ENCODE measurements around the gene LPGAT1.
"Not testable (repeated sequence)": the region's sequence is repeated elsewhere in the genome, so short reads cannot be mapped to it uniquely, and the experiment has no call there.

LPGAT1 gene

DNA sequence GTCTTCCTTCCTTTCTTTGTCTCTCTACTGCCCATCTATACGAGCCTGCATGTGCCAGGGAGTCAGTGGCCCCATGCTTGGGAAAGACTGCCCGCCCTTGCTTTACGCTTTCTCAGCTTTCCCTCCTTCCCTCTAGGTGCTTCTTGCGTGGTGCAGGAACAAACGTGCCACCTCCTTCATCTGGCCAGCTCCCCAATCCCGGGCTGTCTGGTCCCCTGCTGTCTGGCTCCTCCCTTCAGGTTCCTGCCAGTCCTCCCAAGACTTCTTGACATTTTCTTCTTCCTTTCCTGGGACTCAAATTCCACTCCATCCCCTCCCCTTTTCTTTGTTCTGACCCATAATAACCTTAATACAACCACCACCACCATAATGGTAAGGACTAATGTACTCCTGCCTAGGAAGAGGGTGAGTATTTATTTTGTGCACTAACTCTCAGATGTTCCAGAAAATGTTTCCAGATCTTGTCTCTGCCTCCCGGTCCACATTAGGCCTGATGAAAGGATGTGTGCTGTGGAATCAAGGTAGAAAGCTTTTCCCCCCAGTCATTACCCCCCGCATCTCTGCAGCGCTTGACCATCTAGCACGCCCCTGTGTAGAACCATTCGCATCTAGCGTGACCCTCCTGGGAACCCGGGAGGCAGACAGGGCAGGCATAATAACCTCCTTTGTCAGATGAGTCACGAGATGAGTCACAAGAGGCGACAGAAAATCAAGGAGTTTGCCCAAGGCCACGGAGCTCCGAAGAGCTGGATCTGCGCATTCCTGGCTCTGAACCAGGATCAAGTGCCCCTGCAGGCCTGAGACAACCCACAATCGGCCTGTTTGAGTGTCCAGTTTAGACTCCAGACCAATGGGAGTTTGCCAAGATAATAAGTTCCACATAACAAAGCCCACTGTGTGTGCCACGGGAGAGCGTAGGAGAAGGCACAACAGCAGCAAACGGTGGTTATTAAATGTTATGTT lies 95.1 kb downstream of the LPGAT1 start:
- DNase-seq (ENCODE audit: low read depth), result no peak

DNA sequence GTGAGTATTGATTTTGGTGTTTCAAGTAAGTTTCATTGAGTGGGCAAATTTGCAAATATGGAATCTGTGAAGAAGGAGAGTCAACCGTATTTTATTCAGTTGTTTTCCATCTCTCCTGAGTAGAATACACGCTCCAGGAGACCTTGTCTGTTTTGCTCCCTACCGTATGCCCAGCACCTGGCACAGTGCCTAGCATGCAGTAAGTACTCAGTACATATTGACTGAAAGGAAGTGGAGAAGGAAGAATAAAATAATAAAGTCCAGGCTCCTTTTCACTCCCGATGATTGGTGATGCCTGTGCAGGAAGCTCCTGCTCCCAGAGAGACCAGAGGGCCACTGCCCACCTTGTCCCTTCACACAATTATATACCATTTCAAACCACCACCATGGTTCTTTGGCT lies 95.8 kb downstream of the LPGAT1 start:
- DNase-seq (ENCODE audit: low read depth), result no peak

DNA sequence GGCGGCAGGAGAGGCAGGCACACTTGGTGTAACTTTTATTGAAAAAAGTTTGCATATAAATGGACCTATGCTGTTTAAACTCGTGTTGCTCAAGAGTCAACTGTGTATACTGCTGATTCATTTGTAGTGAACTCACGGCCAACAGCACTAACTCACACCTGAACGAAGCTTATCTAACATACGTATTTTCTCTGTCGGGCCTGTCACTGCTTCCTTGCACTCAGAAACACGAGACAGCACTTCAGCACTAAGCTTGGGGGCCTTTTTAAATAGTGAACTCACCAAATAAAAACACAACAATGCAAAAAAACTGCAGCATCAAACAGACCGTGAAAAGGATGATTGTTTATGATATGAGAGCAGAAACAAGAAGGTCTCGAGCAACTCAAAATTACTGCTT lies 96.2 kb downstream of the LPGAT1 start:
- no peak for DNase-seq (ENCODE audit: low read depth)

- no peak for DNase-seq (ENCODE audit: low read depth)
These were observed 98.1 kb downstream of the LPGAT1 start for GRCh38 chr1:211732293-211732980.

DNA sequence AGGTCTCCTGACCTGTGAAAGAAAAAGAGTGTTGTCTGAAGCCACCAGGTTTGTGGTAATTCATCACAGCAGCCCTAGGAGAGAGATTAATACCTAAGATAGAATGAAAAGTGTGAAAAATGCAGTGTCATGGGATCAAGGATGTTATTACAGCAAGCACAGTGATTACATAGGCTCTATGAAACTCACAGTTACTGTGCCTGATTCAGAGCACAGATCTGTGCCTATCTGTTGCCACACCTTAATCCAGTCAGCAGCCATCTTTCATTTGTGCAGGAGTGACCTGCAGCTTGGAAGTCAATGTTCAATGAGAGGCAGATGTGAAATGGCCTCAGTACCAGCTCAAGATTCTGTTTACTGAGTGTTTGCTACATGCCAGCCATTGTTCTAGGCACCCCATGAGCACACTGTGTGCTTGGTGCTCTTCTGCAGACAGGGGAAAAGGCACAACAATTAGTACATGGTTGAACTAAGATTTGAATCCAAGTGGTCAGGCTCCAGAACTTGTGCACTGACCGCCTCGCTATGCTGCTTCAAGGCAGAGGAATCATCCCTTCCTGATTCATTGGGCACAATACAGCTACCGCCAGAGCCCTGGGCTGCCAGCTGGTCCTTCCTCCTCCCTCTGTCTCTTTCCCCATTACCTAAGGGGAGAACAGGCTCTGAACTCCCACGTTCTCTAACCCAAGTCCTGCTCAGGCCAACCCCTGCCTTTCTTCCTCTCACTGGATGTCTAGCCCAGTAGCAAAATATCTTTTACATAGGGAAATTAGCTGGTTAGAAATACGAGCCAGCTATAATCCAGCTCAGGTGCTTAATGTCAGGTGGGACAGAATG lies 98.9 kb downstream of the LPGAT1 start:
- no peak for DNase-seq (ENCODE audit: low read depth)

GRCh38 chr1:211730347-211730746 lies 100.2 kb downstream of the LPGAT1 start:
- DNase-seq (ENCODE audit: low read depth), result no peak

GRCh38 chr1:211729238-211729637 lies 101.3 kb downstream of the LPGAT1 start:
- DNase-seq (ENCODE audit: low read depth), result no peak

DNA sequence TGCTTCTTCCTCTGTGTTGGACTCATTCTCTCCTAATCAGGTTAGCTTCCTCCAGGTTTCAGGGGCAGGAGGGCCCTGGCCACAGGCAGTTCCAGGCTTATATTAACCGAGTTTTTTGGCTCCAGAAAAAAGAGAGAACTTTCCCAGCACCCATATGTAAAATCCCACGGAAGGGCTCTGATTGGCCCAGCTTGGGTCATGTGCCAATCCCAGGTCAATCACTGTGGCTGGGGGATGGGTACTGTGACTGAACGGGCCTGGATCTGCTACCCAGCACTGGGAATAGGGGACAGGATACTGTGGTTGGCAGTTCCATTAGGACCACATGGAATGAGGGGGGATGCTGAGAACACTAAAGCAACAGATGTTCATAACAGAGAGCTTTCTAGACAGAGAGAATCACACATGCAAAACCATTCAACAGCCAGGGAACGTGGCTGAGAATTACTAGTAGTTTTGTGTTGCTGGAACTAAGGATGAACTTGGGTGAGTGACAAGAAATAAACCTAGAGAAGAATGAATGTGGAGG lies 104.0 kb downstream of the LPGAT1 start:
- no peak for DNase-seq (ENCODE audit: low read depth)

- no peak for DNase-seq (ENCODE audit: low read depth)
These were observed 105.8 kb downstream of the LPGAT1 start for GRCh38 chr1:211724687-211725196.

DNA sequence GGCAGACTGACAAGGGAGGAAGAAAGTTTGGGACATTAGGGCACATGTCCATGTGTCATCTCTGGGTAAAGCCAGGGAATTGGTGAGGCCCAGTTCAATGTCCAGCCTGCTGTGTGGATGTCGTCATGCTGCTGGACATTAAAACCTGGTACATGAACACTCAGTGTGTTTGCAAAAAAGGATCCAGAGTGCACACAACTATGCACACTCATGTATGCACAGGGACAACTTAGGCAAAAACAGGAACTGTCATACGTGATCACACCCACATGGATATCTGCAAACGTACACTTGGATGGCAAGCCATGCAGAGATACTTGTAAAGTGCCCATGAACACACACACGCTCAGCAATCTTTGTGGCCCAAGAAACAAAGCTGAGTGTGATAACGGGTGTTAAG lies 107.3 kb downstream of the LPGAT1 start:
- no peak for DNase-seq (ENCODE audit: low read depth)

DNA sequence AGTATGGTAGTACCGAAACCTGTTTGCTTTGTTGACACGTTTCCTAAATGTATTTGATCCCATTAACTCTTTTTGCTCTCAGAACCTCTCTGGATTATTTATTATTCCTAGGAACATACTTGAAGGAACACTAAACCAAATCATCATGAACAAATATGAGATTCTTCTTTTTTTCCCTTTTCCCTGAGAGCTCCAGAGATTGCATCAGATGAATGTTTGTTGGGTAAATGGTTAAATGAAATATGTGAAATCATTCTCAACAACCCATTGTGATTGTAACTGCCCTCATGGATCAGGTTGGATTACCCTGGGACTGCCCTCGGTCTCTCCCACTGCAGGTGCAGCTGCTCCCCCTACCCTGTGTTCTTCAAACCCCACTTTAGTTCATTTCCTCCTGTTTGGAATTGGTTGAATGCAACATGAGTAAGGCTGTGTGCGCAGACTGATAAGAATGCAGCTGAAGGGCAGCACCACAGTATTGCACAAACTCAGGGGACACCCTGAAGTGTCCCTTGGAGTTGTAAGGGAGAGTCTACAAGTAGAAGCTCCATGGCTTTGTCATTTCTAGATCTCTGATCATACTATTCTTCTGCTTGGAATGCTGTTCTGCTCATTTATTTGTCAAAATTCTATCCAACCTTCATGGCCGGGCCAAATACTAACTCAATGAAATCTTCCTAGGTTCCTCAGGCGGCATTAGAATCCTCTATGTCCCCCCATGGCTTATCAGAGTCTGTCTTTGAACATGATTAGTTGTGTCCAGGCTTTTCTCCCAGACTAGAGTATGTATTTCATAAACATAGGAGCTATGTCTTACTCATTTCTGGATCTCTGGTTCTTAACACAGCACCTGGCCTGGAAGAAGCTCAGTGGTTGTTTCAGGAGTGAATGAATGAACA lies 108.0 kb downstream of the LPGAT1 start:
- no peak for DNase-seq (ENCODE audit: low read depth)

DNA sequence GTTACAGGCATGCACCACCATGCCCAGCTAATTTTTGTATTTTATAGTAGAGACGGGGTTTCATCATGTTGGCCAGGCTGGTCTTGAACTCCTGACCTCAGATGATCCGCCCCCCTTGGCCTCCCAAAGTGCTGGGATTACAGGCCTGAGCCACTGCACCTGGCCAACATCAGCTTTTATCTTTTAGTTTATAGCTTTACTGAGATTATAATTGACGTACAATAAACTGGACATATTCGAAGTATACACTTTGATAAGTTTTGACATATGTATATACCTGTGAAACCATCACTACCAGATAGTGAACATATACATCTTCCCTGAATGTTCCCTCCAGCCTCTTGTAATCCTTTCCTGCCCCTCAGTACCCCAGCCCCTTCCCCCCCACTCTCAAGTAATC lies 114.0 kb downstream of the LPGAT1 start:
- DNase-seq (ENCODE audit: low read depth), result not testable (repeated sequence)

DNA sequence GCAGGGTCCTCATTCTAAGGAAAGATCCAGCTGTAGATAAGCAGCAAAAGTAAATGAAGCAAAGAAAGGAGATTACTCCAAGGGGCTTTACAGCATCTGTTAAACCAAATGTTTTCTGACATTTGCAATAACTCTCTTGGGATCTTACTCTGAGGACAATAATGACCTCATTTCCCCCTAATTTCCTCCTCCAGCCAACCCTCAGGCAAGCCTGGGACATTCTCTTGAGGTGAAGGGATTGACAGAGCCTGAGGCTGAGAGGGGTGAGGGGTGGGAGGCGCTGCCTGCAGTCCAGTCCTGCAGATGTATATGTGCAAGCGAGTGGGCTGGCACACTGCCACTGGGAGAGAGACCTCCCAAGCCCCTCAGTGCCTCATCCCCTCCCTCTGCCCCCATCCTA lies 114.6 kb downstream of the LPGAT1 start:
- no peak for DNase-seq (ENCODE audit: low read depth)

- DNase-seq (ENCODE audit: low read depth), result no peak
These were observed 116.4 kb downstream of the LPGAT1 start for GRCh38 chr1:211714154-211714553.

GRCh38 chr1:211713231-211713630 lies 117.3 kb downstream of the LPGAT1 start:
- no peak for DNase-seq (ENCODE audit: low read depth)

DNA sequence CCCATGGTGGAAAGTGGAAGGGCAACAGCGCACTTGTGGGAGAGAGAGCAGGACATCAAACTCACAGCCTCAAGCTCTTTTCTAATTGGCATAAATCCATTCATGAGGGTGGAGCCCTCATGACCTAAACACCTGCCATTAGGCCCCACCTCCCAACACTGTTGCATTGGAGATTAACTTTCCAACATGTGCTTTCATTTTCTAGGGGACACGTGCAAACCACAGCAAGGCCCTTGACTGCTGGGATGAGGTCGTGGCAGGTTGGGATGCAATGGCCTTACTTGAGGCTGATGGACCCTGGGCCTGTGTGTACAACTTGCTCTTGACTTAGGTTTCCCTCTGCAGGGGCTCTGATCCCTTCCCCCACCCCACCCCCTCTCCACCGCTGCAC lies 119.3 kb downstream of the LPGAT1 start:
- DNase-seq (ENCODE audit: low read depth), result no peak

DNA sequence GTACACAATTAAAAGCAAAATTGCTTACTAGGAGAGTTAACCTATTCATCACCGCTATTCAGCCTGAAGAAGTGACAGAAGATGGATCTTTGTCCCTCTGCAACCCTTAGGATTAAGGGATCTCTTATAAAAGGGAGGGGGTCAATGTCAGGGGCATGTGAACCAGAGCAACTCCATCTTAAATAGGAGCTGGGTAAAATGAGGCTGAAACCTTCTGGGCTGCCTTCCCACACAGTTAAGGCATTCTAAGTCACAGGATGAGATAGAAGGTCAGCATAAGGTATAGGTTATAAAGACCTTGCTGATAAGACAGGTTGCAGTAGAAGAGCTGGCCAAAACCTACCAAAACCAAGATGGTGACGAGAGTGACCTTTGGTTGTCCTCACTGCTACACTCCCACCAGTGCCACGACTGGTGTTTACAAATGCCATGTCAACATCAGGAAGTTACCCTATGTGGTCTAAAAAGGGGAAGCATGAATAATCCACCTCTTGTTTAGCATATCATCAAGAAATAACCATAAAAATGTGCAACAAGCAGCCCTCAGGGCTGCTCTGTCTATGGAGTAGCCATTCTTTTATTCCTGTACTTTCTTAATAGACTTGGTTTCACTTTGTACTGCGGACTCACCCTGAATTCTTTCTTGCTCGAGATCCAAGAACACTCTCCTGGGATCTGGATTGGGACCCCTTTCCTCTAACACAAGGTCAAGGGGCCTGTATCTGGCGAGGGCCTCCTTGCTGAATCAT lies 119.8 kb downstream of the LPGAT1 start:
- DNase-seq (ENCODE audit: low read depth), result no peak

- DNase-seq (ENCODE audit: low read depth), result no peak
These were observed 121.6 kb downstream of the LPGAT1 start for GRCh38 chr1:211708926-211709325.

GRCh38 chr1:211708006-211708405 lies 122.6 kb downstream of the LPGAT1 start:
- no peak for DNase-seq (ENCODE audit: low read depth)

DNA sequence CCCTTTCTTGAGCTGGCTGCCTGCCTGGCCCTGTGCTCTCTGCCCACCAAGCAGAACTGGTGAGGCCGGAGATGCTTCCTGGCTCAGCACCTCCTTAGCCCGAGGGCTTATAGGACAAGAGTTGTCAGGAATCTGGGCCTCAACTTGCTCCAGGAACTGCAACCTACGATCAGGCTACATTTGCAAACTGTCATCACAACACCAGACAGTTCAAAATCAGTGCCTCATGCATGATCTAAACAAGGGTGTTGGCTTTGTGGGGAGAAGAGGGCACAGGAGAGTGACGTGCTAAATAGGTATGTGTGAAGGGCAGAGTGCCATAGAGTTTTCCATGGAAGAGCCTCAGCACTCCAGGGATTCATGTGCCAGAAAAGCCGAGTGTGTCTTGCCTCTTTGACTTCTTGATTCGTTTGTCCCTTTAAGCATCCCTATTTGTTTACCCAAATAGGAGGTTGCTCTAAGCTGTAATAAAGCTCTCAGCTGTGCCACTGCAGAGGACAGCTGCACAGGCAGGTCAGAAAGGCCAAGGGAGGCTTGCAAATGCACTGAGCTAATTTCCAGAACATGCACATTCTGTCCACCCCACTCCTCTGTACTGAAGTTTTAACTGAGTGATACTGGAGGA lies 125.0 kb downstream of the LPGAT1 start:
- no peak for DNase-seq (ENCODE audit: low read depth)

Measured in T follicular helper cell (primary cell).